ENCODE data around the gene TBC1D30. TPM values are rescaled to one million over a fixed set of nuclear protein-coding genes. Genes with fewer than 3 reads are reported as not detected.
A peak's percentile ranks its signal among the peaks of the same experiment; 100 is the strongest.

The TBC1D30 gene
- total RNA-seq, 2 donors from 2014 or later, result 1.7 to 1.9 TPM

- peaks cover 75% of the 10 kb centered on the region for H3K27me3 ChIP-seq (ENCODE audit: control insufficient read depth, insufficient read depth, low read length, poor library complexity, severe bottlenecking)
- DNase-seq, result no peak
- peaks cover 17% of the 10 kb centered on the region for H3K4me1 Mint-ChIP-seq
These were observed 42.1 kb upstream of the TBC1D30 start for GRCh38 chr12:64782191-64782876.

GRCh38 chr12:64785838-64786237 lies 38.6 kb upstream of the TBC1D30 start:
- WGBS, 2 experiments (ENCODE audit: insufficient coverage in 1 of 2, insufficient read length in 1 of 2), result 95 to 100% methylated on average over 6 of the region's 6 CpGs

More at GRCh38 chr12:64782191-64782876, 42.1 kb upstream of the TBC1D30 start:
- no peak overlapping the region for H3K4me3 ChIP-seq (ENCODE audit: low read length)
- Mint-ChIP-seq H3K27me3 (ENCODE audit: insufficient read depth) (peaks cover 61% of the 10 kb centered on the region), H3K36me3 (ENCODE audit: low read depth) (no peaks in the 10 kb centered on the region), H3K9me3 (no peaks in the 10 kb centered on the region), H3K27ac (no peak overlapping the region), H3K4me3 (peak overlapping the region; percentile 55)
- no peaks in the 10 kb centered on the region for H3K36me3 ChIP-seq (ENCODE audit: control insufficient read depth, insufficient read depth, low read length)
- H3K27ac ChIP-seq (ENCODE audit: low read depth, low read length), result no peak overlapping the region
- TF ChIP-seq CTCF (conservative IDR thresholded peaks at IDR 0.05), result no peak
- no peak overlapping the region for H3K9ac ChIP-seq (ENCODE audit: extremely low read depth, low read length, poor library complexity, severe bottlenecking)
- no peaks in the 10 kb centered on the region for H3K9me3 ChIP-seq (ENCODE audit: control insufficient read depth, low read length)
- H3K4me1 ChIP-seq (ENCODE audit: control insufficient read depth, insufficient read depth, low read length), result no peaks in the 10 kb centered on the region
- 86 to 92% methylated on average over 3 to 6 of the region's 6 CpGs for WGBS, 2 experiments (ENCODE audit: insufficient coverage in 1 of 2, insufficient read length in 1 of 2)

GRCh38 chr12:64790166-64790565 lies 34.3 kb upstream of the TBC1D30 start:
- H3K27me3 Mint-ChIP-seq (ENCODE audit: insufficient read depth), result no peaks in the 10 kb centered on the region
- Histone ChIP-seq H3K4me1 (ENCODE audit: control insufficient read depth, insufficient read depth, low read length) (no peaks in the 10 kb centered on the region), H3K9ac (ENCODE audit: extremely low read depth, low read length, poor library complexity, severe bottlenecking) (no peak overlapping the region), H3K27me3 (ENCODE audit: control insufficient read depth, insufficient read depth, low read length, poor library complexity, severe bottlenecking) (no peaks in the 10 kb centered on the region), H3K4me3 (ENCODE audit: low read length) (no peak overlapping the region), H3K9me3 (ENCODE audit: control insufficient read depth, low read length) (no peaks in the 10 kb centered on the region), H3K27ac (ENCODE audit: low read depth, low read length) (no peak overlapping the region), H3K36me3 (ENCODE audit: control insufficient read depth, insufficient read depth, low read length) (no peaks in the 10 kb centered on the region)
- H3K4me3 Mint-ChIP-seq, result no peak overlapping the region
- no peak for DNase-seq
- no peak overlapping the region for H3K27ac Mint-ChIP-seq
- no peaks in the 10 kb centered on the region for H3K36me3 Mint-ChIP-seq (ENCODE audit: low read depth)
- WGBS, 2 experiments (ENCODE audit: insufficient coverage in 1 of 2, insufficient read length in 1 of 2), result 79% methylated on average over 1 of the region's 1 CpG; no CpG with 5 or more reads in 1 of the 2 experiments
- no peak for TF ChIP-seq CTCF (conservative IDR thresholded peaks at IDR 0.05)
- H3K9me3 Mint-ChIP-seq, result no peaks in the 10 kb centered on the region
- H3K4me1 Mint-ChIP-seq, result peaks cover 7% of the 10 kb centered on the region

More at GRCh38 chr12:64785838-64786237, 38.6 kb upstream of the TBC1D30 start:
- no peaks in the 10 kb centered on the region for H3K36me3 Mint-ChIP-seq (ENCODE audit: low read depth)
- H3K27ac Mint-ChIP-seq, result no peak overlapping the region
- Histone ChIP-seq H3K9me3 (ENCODE audit: control insufficient read depth, low read length) (no peaks in the 10 kb centered on the region), H3K9ac (ENCODE audit: extremely low read depth, low read length, poor library complexity, severe bottlenecking) (no peak overlapping the region), H3K36me3 (ENCODE audit: control insufficient read depth, insufficient read depth, low read length) (no peaks in the 10 kb centered on the region), H3K4me3 (ENCODE audit: low read length) (no peak overlapping the region), H3K4me1 (ENCODE audit: control insufficient read depth, insufficient read depth, low read length) (no peaks in the 10 kb centered on the region), H3K27ac (ENCODE audit: low read depth, low read length) (no peak overlapping the region), H3K27me3 (ENCODE audit: control insufficient read depth, insufficient read depth, low read length, poor library complexity, severe bottlenecking) (peaks cover 40% of the 10 kb centered on the region)
- TF ChIP-seq CTCF (conservative IDR thresholded peaks at IDR 0.05), result no peak
- H3K9me3 Mint-ChIP-seq, result no peaks in the 10 kb centered on the region
- no peak overlapping the region for H3K4me3 Mint-ChIP-seq
- DNase-seq, result no peak
- H3K27me3 Mint-ChIP-seq (ENCODE audit: insufficient read depth), result peaks cover 31% of the 10 kb centered on the region
- peaks cover 14% of the 10 kb centered on the region for H3K4me1 Mint-ChIP-seq

All from endodermal cell (in vitro differentiated cells).